ENCODE data around the gene NEU1.
"Not testable (repeated sequence)": the region's sequence is repeated elsewhere in the genome, so short reads cannot be mapped to it uniquely, and the experiment has no call there.

Gene NEU1

GRCh38 chr6:31851980-31852718 lies 10.5 kb downstream of the NEU1 start:
- H3K27me3 Mint-ChIP-seq (ENCODE audit: low read depth); H3K4me3 Mint-ChIP-seq; H3K27ac Mint-ChIP-seq; H3K9me3 Mint-ChIP-seq; DNase-seq (ENCODE audit: low spot score); H3K36me3 Mint-ChIP-seq (ENCODE audit: low read depth); H3K4me1 Mint-ChIP-seq (ENCODE audit: low read depth): not testable (repeated sequence)

GRCh38 chr6:31851485-31851832 lies 11.2 kb downstream of the NEU1 start:
- peaks cover 4% of the 10 kb centered on the region for H3K36me3 Mint-ChIP-seq (ENCODE audit: low read depth)

GRCh38 chr6:31850765-31851484 lies 11.7 kb downstream of the NEU1 start:
- Mint-ChIP-seq H3K27ac (no peak overlapping the region), H3K4me1 (ENCODE audit: low read depth) (no peaks in the 10 kb centered on the region), H3K4me3 (no peak overlapping the region), H3K27me3 (ENCODE audit: low read depth) (no peaks in the 10 kb centered on the region), H3K9me3 (peaks cover 7% of the 10 kb centered on the region), H3K36me3 (ENCODE audit: low read depth) (peaks cover 4% of the 10 kb centered on the region)
- no peak for DNase-seq (ENCODE audit: low spot score)

More at GRCh38 chr6:31851485-31851832, 11.2 kb downstream of the NEU1 start:
- H3K9me3 Mint-ChIP-seq = peaks cover 7% of the 10 kb centered on the region
- H3K4me1 Mint-ChIP-seq (ENCODE audit: low read depth) = no peaks in the 10 kb centered on the region
- no peak overlapping the region for H3K27ac Mint-ChIP-seq
- H3K27me3 Mint-ChIP-seq (ENCODE audit: low read depth) = no peaks in the 10 kb centered on the region
- DNase-seq (ENCODE audit: low spot score) = no peak
- H3K4me3 Mint-ChIP-seq = no peak overlapping the region

GRCh38 chr6:31847276-31847978 lies 15.2 kb downstream of the NEU1 start:
- H3K9me3 Mint-ChIP-seq = peaks cover 1% of the 10 kb centered on the region
- no peaks in the 10 kb centered on the region for H3K4me1 Mint-ChIP-seq (ENCODE audit: low read depth)
- H3K27ac Mint-ChIP-seq = no peak overlapping the region
- no peak for DNase-seq (ENCODE audit: low spot score)
- H3K36me3 Mint-ChIP-seq (ENCODE audit: low read depth) = peaks cover under 1% of the 10 kb centered on the region
- no peak overlapping the region for H3K4me3 Mint-ChIP-seq
- H3K27me3 Mint-ChIP-seq (ENCODE audit: low read depth) = no peaks in the 10 kb centered on the region

- DNase-seq (ENCODE audit: low spot score) = no peak
- Mint-ChIP-seq H3K4me1 (ENCODE audit: low read depth) (peaks cover 2% of the 10 kb centered on the region), H3K9me3 (no peaks in the 10 kb centered on the region), H3K36me3 (ENCODE audit: low read depth) (peaks cover 21% of the 10 kb centered on the region), H3K27ac (no peak overlapping the region), H3K27me3 (ENCODE audit: low read depth) (no peaks in the 10 kb centered on the region), H3K4me3 (no peak overlapping the region)
Observed at GRCh38 chr6:31844507-31844906, 18.1 kb downstream of the NEU1 start.

- H3K9me3 Mint-ChIP-seq = no peaks in the 10 kb centered on the region
- H3K27ac Mint-ChIP-seq = no peak overlapping the region
- H3K4me1 Mint-ChIP-seq (ENCODE audit: low read depth) = peaks cover 15% of the 10 kb centered on the region
- DNase-seq (ENCODE audit: low spot score) = no peak
- no peak overlapping the region for H3K4me3 Mint-ChIP-seq
- H3K36me3 Mint-ChIP-seq (ENCODE audit: low read depth) = peaks cover 43% of the 10 kb centered on the region
- H3K27me3 Mint-ChIP-seq (ENCODE audit: low read depth) = no peaks in the 10 kb centered on the region
Observed at GRCh38 chr6:31842053-31842452, 20.6 kb downstream of the NEU1 start.

GRCh38 chr6:31839779-31840126 lies 22.9 kb downstream of the NEU1 start:
- H3K27me3 Mint-ChIP-seq (ENCODE audit: low read depth); DNase-seq (ENCODE audit: low spot score); H3K9me3 Mint-ChIP-seq; H3K27ac Mint-ChIP-seq: not testable (repeated sequence)
- peaks cover 64% of the 10 kb centered on the region for H3K36me3 Mint-ChIP-seq (ENCODE audit: low read depth)
- H3K4me1 Mint-ChIP-seq (ENCODE audit: low read depth) = peaks cover 22% of the 10 kb centered on the region
- H3K4me3 Mint-ChIP-seq = peak overlapping the region; percentile 24

- Mint-ChIP-seq H3K36me3 (ENCODE audit: low read depth) (peaks cover 64% of the 10 kb centered on the region), H3K27me3 (ENCODE audit: low read depth) (no peaks in the 10 kb centered on the region), H3K27ac (peak overlapping the region; percentile 45), H3K4me3 (peak overlapping the region; percentile 24), H3K9me3 (no peaks in the 10 kb centered on the region), H3K4me1 (ENCODE audit: low read depth) (peaks cover 22% of the 10 kb centered on the region)
- DNase-seq (ENCODE audit: low spot score) = no peak
Observed at GRCh38 chr6:31838968-31839367, 23.7 kb downstream of the NEU1 start.

- Mint-ChIP-seq H3K4me3 (peak overlapping the region; percentile 95), H3K4me1 (ENCODE audit: low read depth) (peaks cover 23% of the 10 kb centered on the region), H3K36me3 (ENCODE audit: low read depth) (peaks cover 64% of the 10 kb centered on the region)
- not testable (repeated sequence) for H3K9me3 Mint-ChIP-seq; DNase-seq (ENCODE audit: low spot score); H3K27ac Mint-ChIP-seq; H3K27me3 Mint-ChIP-seq (ENCODE audit: low read depth)
Observed at GRCh38 chr6:31838114-31838553, 24.5 kb downstream of the NEU1 start.

GRCh38 chr6:31837369-31838113 lies 25.1 kb downstream of the NEU1 start:
- Mint-ChIP-seq H3K4me1 (ENCODE audit: low read depth) (peaks cover 23% of the 10 kb centered on the region), H3K27me3 (ENCODE audit: low read depth) (no peaks in the 10 kb centered on the region), H3K27ac (peak overlapping the region; percentile 92), H3K4me3 (peak overlapping the region; percentile 95), H3K36me3 (ENCODE audit: low read depth) (peaks cover 64% of the 10 kb centered on the region), H3K9me3 (no peaks in the 10 kb centered on the region)
- DNase-seq (ENCODE audit: low spot score) = no peak

- no peak for DNase-seq (ENCODE audit: low spot score)
- Mint-ChIP-seq H3K27me3 (ENCODE audit: low read depth) (no peaks in the 10 kb centered on the region), H3K9me3 (no peaks in the 10 kb centered on the region), H3K27ac (peak overlapping the region; percentile 92), H3K36me3 (ENCODE audit: low read depth) (peaks cover 61% of the 10 kb centered on the region), H3K4me1 (ENCODE audit: low read depth) (peaks cover 25% of the 10 kb centered on the region), H3K4me3 (peak overlapping the region; percentile 95)
Observed at GRCh38 chr6:31836474-31837368, 25.9 kb downstream of the NEU1 start.

GRCh38 chr6:31836047-31836473 lies 26.6 kb downstream of the NEU1 start:
- Mint-ChIP-seq H3K9me3 (no peaks in the 10 kb centered on the region), H3K4me3 (peak overlapping the region; percentile 95), H3K27me3 (ENCODE audit: low read depth) (no peaks in the 10 kb centered on the region), H3K27ac (peak overlapping the region; percentile 92), H3K36me3 (ENCODE audit: low read depth) (peaks cover 57% of the 10 kb centered on the region), H3K4me1 (ENCODE audit: low read depth) (peaks cover 27% of the 10 kb centered on the region)
- DNase-seq (ENCODE audit: low spot score) = no peak

All from T-helper 2 cell treated with Interferon-gamma antibody and Interleukin-4, amounts not matched to agents 5 μg/mL and 100 μg/mL, for 36 hours (primary cell).